ENCODE measurements around the gene LCORL. TPM values are rescaled to one million over a fixed set of nuclear protein-coding genes. Genes with fewer than 3 reads are reported as not detected.

The LCORL gene
- total and polyA plus RNA-seq, 2 experiments from 2014 or later = 21.0 to 28.7 TPM

- Histone ChIP-seq H3K27me3 (ENCODE audit: insufficient read depth) (no peaks in the 10 kb centered on the region), H3F3A (replicated peaks; ENCODE audit: low read depth) (no peaks in the 10 kb centered on the region), H3K36me3 (ENCODE audit: insufficient read depth) (no peaks in the 10 kb centered on the region), H3K9me2 (ENCODE audit: insufficient read depth) (peaks cover 5% of the 10 kb centered on the region; the same call in 1 of the 2 replicates), H2AFZ (no peak overlapping the region), H3K4me3 (no peak overlapping the region), H3K4me2 (no peak overlapping the region), H3K79me2 (replicated peaks; ENCODE audit: insufficient read depth) (no peaks in the 10 kb centered on the region), H4K20me1 (replicated peaks; ENCODE audit: insufficient read depth) (0 out of 2 replicates have a peak, but pooled peaks cover 2% of the 10 kb centered on the region), H3K27ac (ENCODE audit: low read depth) (no peak overlapping the region), H3K4me1 (ENCODE audit: insufficient read depth) (no peaks in the 10 kb centered on the region)
- H3K27me3 Mint-ChIP-seq (ENCODE audit: insufficient read depth, low read depth, poor library complexity) = no peaks in the 10 kb centered on the region
- no peak for TF ChIP-seq ZNF331 (CRISPR knock-in tag; IDR thresholded peaks at IDR 0.05; ENCODE audit: low read depth)
- no peak for TF ChIP-seq EZH2phosphoT487 (IDR thresholded peaks at IDR 0.05; ENCODE audit: unreplicated experiment)
- TF ChIP-seq CREB1 (CRISPR knock-in tag; IDR thresholded peaks at IDR 0.05; ENCODE audit: low read depth) = no peak
- no peaks in the 10 kb centered on the region for H3K9me3 Mint-ChIP-seq
- ATAC-seq (no peak), DNase-seq (ENCODE audit: low spot score) (no peak)
- H3K36me3 Mint-ChIP-seq (ENCODE audit: low read depth) = peaks cover 17% of the 10 kb centered on the region; the same call in 2 of the 3 replicates
- H3K27ac Mint-ChIP-seq = no peak overlapping the region
- no peaks in the 10 kb centered on the region for H3K4me1 Mint-ChIP-seq
- H3K4me3 Mint-ChIP-seq = no peak overlapping the region
These were observed 97.4 kb downstream of the LCORL start for GRCh38 chr4:17924189-17924588.

DNA sequence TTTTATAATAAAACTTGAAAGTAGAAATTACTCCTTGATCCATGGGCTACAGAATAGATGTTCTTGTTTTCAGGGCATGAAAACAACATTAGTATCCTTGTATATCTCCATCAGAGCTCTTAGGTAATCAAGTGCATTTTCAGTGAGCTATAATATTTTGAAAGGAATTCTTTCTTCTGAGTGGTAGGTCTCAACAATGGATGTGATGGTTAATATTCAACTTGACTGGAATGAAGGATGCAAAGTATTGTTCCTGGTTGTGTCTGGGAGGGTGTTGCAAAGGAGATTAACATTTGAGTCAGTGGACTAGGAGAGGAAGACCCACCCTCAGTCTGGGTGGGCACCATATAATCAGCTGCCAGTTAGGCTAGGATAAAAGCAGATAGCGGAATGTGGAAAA lies 100.1 kb downstream of the LCORL start:
- Mint-ChIP-seq H3K27me3 (ENCODE audit: insufficient read depth, low read depth, poor library complexity) (peaks cover 3% of the 10 kb centered on the region), H3K4me3 (no peak overlapping the region), H3K9me3 (no peaks in the 10 kb centered on the region), H3K36me3 (ENCODE audit: low read depth) (peaks cover 17% of the 10 kb centered on the region; the same call in 2 of the 3 replicates), H3K27ac (no peak overlapping the region), H3K4me1 (peaks cover 2% of the 10 kb centered on the region; the same call in 2 of the 3 replicates)
- ATAC-seq (no peak), DNase-seq (ENCODE audit: low spot score) (no peak)
- no peak overlapping the region for H3K4me3 ChIP-seq
- no peak overlapping the region for H2AFZ ChIP-seq
- H3K27me3 ChIP-seq (ENCODE audit: insufficient read depth) = no peaks in the 10 kb centered on the region
- peaks cover 5% of the 10 kb centered on the region; the same call in 1 of the 2 replicates for H3K9me2 ChIP-seq (ENCODE audit: insufficient read depth)
- H4K20me1 ChIP-seq (replicated peaks; ENCODE audit: insufficient read depth) = 0 out of 2 replicates have a peak, but pooled peaks cover 2% of the 10 kb centered on the region
- H3K4me2 ChIP-seq = no peak overlapping the region
- TF ChIP-seq CTCF (conservative IDR thresholded peaks at IDR 0.05; ENCODE audit: low read depth in 2 of 2) (no peak), STAT1 (IDR thresholded peaks at IDR 0.05; ENCODE audit: unreplicated experiment) (no peak), EZH2phosphoT487 (IDR thresholded peaks at IDR 0.05; ENCODE audit: unreplicated experiment) (no peak), JUNB (IDR thresholded peaks at IDR 0.05; ENCODE audit: unreplicated experiment) (no peak), ZNF331 (CRISPR knock-in tag; IDR thresholded peaks at IDR 0.05; ENCODE audit: low read depth) (no peak), CREB1 (CRISPR knock-in tag; IDR thresholded peaks at IDR 0.05; ENCODE audit: low read depth) (no peak), ZNF462 (CRISPR knock-in tag; IDR thresholded peaks at IDR 0.05) (no peak)
- no peaks in the 10 kb centered on the region for H3K4me1 ChIP-seq (ENCODE audit: insufficient read depth)
- no peaks in the 10 kb centered on the region for H3F3A ChIP-seq (replicated peaks; ENCODE audit: low read depth)
- H3K27ac ChIP-seq (ENCODE audit: low read depth) = no peak overlapping the region
- no peaks in the 10 kb centered on the region for H3K36me3 ChIP-seq (ENCODE audit: insufficient read depth)
- H3K79me2 ChIP-seq (replicated peaks; ENCODE audit: insufficient read depth) = no peaks in the 10 kb centered on the region
